Dermis blood vessel endothelial cell (primary cell): ENCODE data around the gene PRF1. TPM values are rescaled to one million over a fixed set of nuclear protein-coding genes. Genes with fewer than 3 reads are reported as not detected.
"Not testable (repeated sequence)": the region's sequence is repeated elsewhere in the genome, so short reads cannot be mapped to it uniquely, and the experiment has no call there.

Experiments
- DNase-seq: peaks from one replicate; pipeline ENCODE4 v3.0.0; 2010
- total RNA-seq: library from RNA; depleted of rRNA; stranded (reverse); fragments of >200 nt; gene quantifications from 2 replicates; pipeline ENCODE4 v1.2.3, GENCODE V29; 2014

PRF1 gene
- total RNA-seq, 1 donor from 2014 or later, result not detected

- no peak for DNase-seq
These were observed 15.4 kb upstream of the PRF1 start for GRCh38 chr10:70617798-70618568.

GRCh38 chr10:70616761-70617160 is 14.2 kb upstream of the PRF1 start:
- DNase-seq, result no peak

GRCh38 chr10:70615784-70616522 is 13.4 kb upstream of the PRF1 start:
- no peak for DNase-seq

GRCh38 chr10:70615211-70615610 is 12.7 kb upstream of the PRF1 start:
- DNase-seq, result no peak

GRCh38 chr10:70614364-70614763 is 11.8 kb upstream of the PRF1 start:
- DNase-seq, result not testable (repeated sequence)

GRCh38 chr10:70613941-70614340 is 11.4 kb upstream of the PRF1 start:
- DNase-seq, result no peak

GRCh38 chr10:70607936-70608335 is 5.4 kb upstream of the PRF1 start:
- DNase-seq, result no peak

GRCh38 chr10:70605161-70605560 is 2.6 kb upstream of the PRF1 start:
- no peak for DNase-seq

- no peak for DNase-seq
These were observed 1.6 kb upstream of the PRF1 start for GRCh38 chr10:70604106-70604505.

GRCh38 chr10:70603449-70603801 is 884 bp upstream of the PRF1 start:
- DNase-seq, result no peak

GRCh38 chr10:70601746-70602145 is 795 bp downstream of the PRF1 start:
- DNase-seq, result no peak

GRCh38 chr10:70600512-70601395 is 1.8 kb downstream of the PRF1 start:
- no peak for DNase-seq

GRCh38 chr10:70599791-70600190 is 2.8 kb downstream of the PRF1 start:
- DNase-seq, result no peak

- no peak for DNase-seq
These were observed 3.2 kb downstream of the PRF1 start for GRCh38 chr10:70599319-70599718.

GRCh38 chr10:70598857-70599295 is 3.7 kb downstream of the PRF1 start:
- DNase-seq, result no peak

GRCh38 chr10:70597856-70598815 is 4.4 kb downstream of the PRF1 start:
- DNase-seq, result no peak

GRCh38 chr10:70596860-70597809 is 5.4 kb downstream of the PRF1 start:
- no peak for DNase-seq

GRCh38 chr10:70596110-70596798 is 6.3 kb downstream of the PRF1 start:
- no peak for DNase-seq

- DNase-seq, result no peak
These were observed 7.0 kb downstream of the PRF1 start for GRCh38 chr10:70595566-70596016.

GRCh38 chr10:70594161-70594560 is 8.4 kb downstream of the PRF1 start:
- DNase-seq, result no peak
